Muscle of leg (tissue), 11 donors: ENCODE measurements around the gene IL22RA1. TPM values are rescaled to one million over a fixed set of nuclear protein-coding genes. Genes with fewer than 3 reads are reported as not detected.

Source experiments
- DNase-seq: peaks from one replicate; pipeline ENCODE4 v3.0.0; 2013
- H3K27ac ChIP-seq: one replicate; pipeline ENCODE4 v1.5.1; 2013; ENCODE audit warnings: mild to moderate bottlenecking, low read length, control low read depth
- H3K27me3 ChIP-seq: one replicate; pipeline ENCODE4 v1.6.1; 2013; ENCODE audit warnings: low read length; ENCODE audit not compliant: control insufficient read depth, insufficient read depth
- H3K36me3 ChIP-seq: one replicate; pipeline ENCODE4 v1.6.1; 2013; ENCODE audit warnings: low read length; ENCODE audit not compliant: control insufficient read depth, insufficient read depth
- H3K4me1 ChIP-seq: one replicate; pipeline ENCODE4 v1.6.1; 2013; ENCODE audit warnings: low read length; ENCODE audit not compliant: control insufficient read depth, insufficient read depth
- H3K4me3 ChIP-seq: one replicate; pipeline ENCODE4 v1.5.1; 2013; ENCODE audit warnings: low read length, control low read depth
- H3K9me3 ChIP-seq: replicated peaks from 2 replicates; pipeline ENCODE4 v1.6.1; 2013; ENCODE audit warnings: low read depth, low read length; ENCODE audit not compliant: control insufficient read depth
- WGBS: methylation state at CpG from one replicate; pipeline ENCODE4 v1.1.5; 2013; ENCODE audit warnings: missing lambda C conversion rate; ENCODE audit not compliant: insufficient coverage; 5-methylcytosine and 5-hydroxymethylcytosine counted together
- polyA plus RNA-seq, 8 donors: library from polyadenylated mRNA; unstranded; fragments of 120-200 nt; gene quantifications; one replicate each; pipeline versions ENCODE4 v1.2.1 to v1.2.3, GENCODE V29; 2013; ENCODE audit warnings: inconsistent platforms in 1 of 8, low replicate concordance in 1 of 8; ENCODE audit not compliant: insufficient read length in 8 of 8, insufficient read depth in 1 of 8
- total RNA-seq: library from RNA; stranded (reverse); fragments of 120-200 nt; gene quantifications from one replicate; pipeline ENCODE4 v1.2.4, GENCODE V29; 2013

The IL22RA1 gene
- total and polyA plus RNA-seq, 9 donors, result 0.05 to 3.2 (median 0.56) TPM; not detected in 3

GRCh38 chr1:24154215-24154614 lies 11.3 kb upstream of the IL22RA1 start:
- H3K9me3 ChIP-seq, result no peaks in the 10 kb centered on the region
- WGBS, result 90% methylated on average over 2 of the region's 8 CpGs
- H3K36me3 ChIP-seq, result no peaks in the 10 kb centered on the region
- H3K4me3 ChIP-seq, result no peak overlapping the region
- H3K27ac ChIP-seq, result no peak overlapping the region
- peaks cover 7% of the 10 kb centered on the region for H3K4me1 ChIP-seq
- no peak for DNase-seq
- peaks cover 32% of the 10 kb centered on the region for H3K27me3 ChIP-seq

GRCh38 chr1:24152631-24153494 lies 9.9 kb upstream of the IL22RA1 start:
- no peak overlapping the region for H3K27ac ChIP-seq
- 73% methylated on average over 9 of the region's 10 CpGs for WGBS
- no peak overlapping the region for H3K4me3 ChIP-seq
- peaks cover 30% of the 10 kb centered on the region for H3K27me3 ChIP-seq
- DNase-seq, result no peak
- peaks cover 7% of the 10 kb centered on the region for H3K4me1 ChIP-seq
- no peaks in the 10 kb centered on the region for H3K9me3 ChIP-seq
- no peaks in the 10 kb centered on the region for H3K36me3 ChIP-seq

GRCh38 chr1:24151175-24151533 lies 8.2 kb upstream of the IL22RA1 start:
- no peak overlapping the region for H3K4me3 ChIP-seq
- no peak overlapping the region for H3K27ac ChIP-seq
- 19% methylated on average over 7 of the region's 12 CpGs for WGBS
- peaks cover 30% of the 10 kb centered on the region for H3K27me3 ChIP-seq
- no peak for DNase-seq
- no peaks in the 10 kb centered on the region for H3K36me3 ChIP-seq
- H3K9me3 ChIP-seq, result no peaks in the 10 kb centered on the region
- H3K4me1 ChIP-seq, result peaks cover 7% of the 10 kb centered on the region

GRCh38 chr1:24150234-24151174 lies 7.6 kb upstream of the IL22RA1 start:
- peak; percentile 76 for DNase-seq
- Histone ChIP-seq H3K27ac (no peak overlapping the region), H3K36me3 (no peaks in the 10 kb centered on the region), H3K9me3 (no peaks in the 10 kb centered on the region), H3K4me1 (peaks cover 7% of the 10 kb centered on the region), H3K4me3 (no peak overlapping the region), H3K27me3 (peaks cover 30% of the 10 kb centered on the region)
- 25% methylated on average over 19 of the region's 36 CpGs for WGBS

GRCh38 chr1:24149866-24150233 lies 6.9 kb upstream of the IL22RA1 start:
- Histone ChIP-seq H3K4me3 (no peak overlapping the region), H3K36me3 (no peaks in the 10 kb centered on the region), H3K9me3 (no peaks in the 10 kb centered on the region), H3K4me1 (peaks cover 7% of the 10 kb centered on the region), H3K27me3 (peaks cover 30% of the 10 kb centered on the region), H3K27ac (no peak overlapping the region)
- WGBS, result 82% methylated on average over 3 of the region's 5 CpGs
- DNase-seq, result no peak

GRCh38 chr1:24147816-24148215 lies 4.9 kb upstream of the IL22RA1 start:
- H3K27ac ChIP-seq, result no peak overlapping the region
- peaks cover 35% of the 10 kb centered on the region for H3K27me3 ChIP-seq
- H3K9me3 ChIP-seq, result no peaks in the 10 kb centered on the region
- WGBS, result 46% methylated on average over 3 of the region's 6 CpGs
- DNase-seq, result no peak
- H3K4me1 ChIP-seq, result peaks cover 7% of the 10 kb centered on the region
- no peaks in the 10 kb centered on the region for H3K36me3 ChIP-seq
- H3K4me3 ChIP-seq, result no peak overlapping the region

GRCh38 chr1:24147194-24147593 lies 4.3 kb upstream of the IL22RA1 start:
- peaks cover 29% of the 10 kb centered on the region for H3K27me3 ChIP-seq
- no peaks in the 10 kb centered on the region for H3K36me3 ChIP-seq
- WGBS, result 86% methylated on average over 9 of the region's 9 CpGs
- H3K9me3 ChIP-seq, result no peaks in the 10 kb centered on the region
- H3K27ac ChIP-seq, result no peak overlapping the region
- H3K4me3 ChIP-seq, result no peak overlapping the region
- peaks cover 7% of the 10 kb centered on the region for H3K4me1 ChIP-seq
- DNase-seq, result no peak

- Histone ChIP-seq H3K4me1 (no peaks in the 10 kb centered on the region), H3K27me3 (peaks cover 9% of the 10 kb centered on the region), H3K9me3 (no peaks in the 10 kb centered on the region), H3K4me3 (no peak overlapping the region), H3K36me3 (no peaks in the 10 kb centered on the region), H3K27ac (no peak overlapping the region)
- WGBS, result 88% methylated on average over 6 of the region's 10 CpGs
- no peak for DNase-seq
Measured at GRCh38 chr1:24141311-24141997, 1.5 kb downstream of the IL22RA1 start.

- Histone ChIP-seq H3K9me3 (no peaks in the 10 kb centered on the region), H3K4me1 (no peaks in the 10 kb centered on the region), H3K4me3 (no peak overlapping the region), H3K27me3 (peaks cover 9% of the 10 kb centered on the region), H3K36me3 (no peaks in the 10 kb centered on the region), H3K27ac (no peak overlapping the region)
- DNase-seq, result no peak
- 77% methylated on average over 12 of the region's 17 CpGs for WGBS
Measured at GRCh38 chr1:24140741-24141181, 2.2 kb downstream of the IL22RA1 start.
